Suprapubic skin (tissue), 3 donors: ENCODE data around the gene WDR54.
"Not testable (repeated sequence)": the region's sequence is repeated elsewhere in the genome, so short reads cannot be mapped to it uniquely, and the experiment has no call there.

Experiments
- POLR2A ChIP-seq, 2 donors: fragments of 450-650 bp; IDR thresholded peaks; one replicate each; pipeline ENCODE4 v1.6.1; 2017; ENCODE audit warnings: antibody characterized with exemption in 2 of 2, mild to moderate bottlenecking in 2 of 2, moderate library complexity in 2 of 2
- TF ChIP-seq, protein P1 (sequence below), 2 donors: fragments of 200-600 bp in 1 of 2; fragments of 450-650 bp in 1 of 2; sonication (generic) in 1 of 2; IDR thresholded peaks; one replicate each; pipeline ENCODE4 v1.5.1; 2016 to 2019; ENCODE audit warnings: antibody characterized with exemption in 2 of 2, mild to moderate bottlenecking in 1 of 2, moderate library complexity in 1 of 2

GRCh38 chr2:74470742-74471141 is 49.2 kb downstream of the WDR54 start:
- TF ChIP-seq, protein P1, sequence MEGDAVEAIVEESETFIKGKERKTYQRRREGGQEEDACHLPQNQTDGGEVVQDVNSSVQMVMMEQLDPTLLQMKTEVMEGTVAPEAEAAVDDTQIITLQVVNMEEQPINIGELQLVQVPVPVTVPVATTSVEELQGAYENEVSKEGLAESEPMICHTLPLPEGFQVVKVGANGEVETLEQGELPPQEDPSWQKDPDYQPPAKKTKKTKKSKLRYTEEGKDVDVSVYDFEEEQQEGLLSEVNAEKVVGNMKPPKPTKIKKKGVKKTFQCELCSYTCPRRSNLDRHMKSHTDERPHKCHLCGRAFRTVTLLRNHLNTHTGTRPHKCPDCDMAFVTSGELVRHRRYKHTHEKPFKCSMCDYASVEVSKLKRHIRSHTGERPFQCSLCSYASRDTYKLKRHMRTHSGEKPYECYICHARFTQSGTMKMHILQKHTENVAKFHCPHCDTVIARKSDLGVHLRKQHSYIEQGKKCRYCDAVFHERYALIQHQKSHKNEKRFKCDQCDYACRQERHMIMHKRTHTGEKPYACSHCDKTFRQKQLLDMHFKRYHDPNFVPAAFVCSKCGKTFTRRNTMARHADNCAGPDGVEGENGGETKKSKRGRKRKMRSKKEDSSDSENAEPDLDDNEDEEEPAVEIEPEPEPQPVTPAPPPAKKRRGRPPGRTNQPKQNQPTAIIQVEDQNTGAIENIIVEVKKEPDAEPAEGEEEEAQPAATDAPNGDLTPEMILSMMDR (IDR thresholded peaks at IDR 0.05): not testable (repeated sequence)
- TF ChIP-seq POLR2A (IDR thresholded peaks at IDR 0.05): not testable (repeated sequence)
